ENCODE results near the gene TRIM60. TPM values are rescaled to one million over a fixed set of nuclear protein-coding genes. Genes with fewer than 3 reads are reported as not detected.

Gene TRIM60
- total and polyA plus RNA-seq, 2 experiments from 2014 or later: not detected

DNA sequence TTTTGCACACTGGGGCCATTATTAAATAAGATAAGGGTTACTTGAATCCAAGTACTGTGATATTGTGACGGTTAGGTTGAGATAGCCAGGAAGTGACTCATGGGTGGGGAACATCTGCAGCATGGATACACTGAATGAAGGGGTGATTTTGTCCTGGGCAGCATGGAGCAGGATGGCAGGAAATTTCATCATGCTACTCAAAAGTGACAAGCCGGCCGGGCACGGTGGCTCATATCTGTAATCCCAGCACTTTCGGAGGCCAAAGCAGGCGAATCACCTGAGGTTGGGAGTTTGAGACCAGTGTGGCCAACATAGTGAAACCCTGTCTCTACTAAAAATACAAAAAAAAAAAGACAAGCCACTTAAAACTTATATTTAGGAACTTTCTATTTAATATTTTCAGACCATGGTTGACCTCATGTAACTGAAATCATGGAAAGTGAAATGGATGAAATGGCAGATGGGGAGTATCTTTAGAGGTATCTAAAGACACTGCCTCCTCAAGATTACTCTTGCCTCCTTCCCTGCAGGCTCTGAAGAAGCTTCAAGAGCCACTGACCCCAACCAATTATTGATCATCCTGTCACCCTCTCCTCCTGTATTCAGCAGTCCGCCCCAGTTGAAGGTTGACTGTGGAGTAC is 3.9 kb upstream of the TRIM60 start:
- H3K4me3 Mint-ChIP-seq: no peak overlapping the region
- DNase-seq (ENCODE audit: low spot score): no peak
- no peaks in the 10 kb centered on the region for H3K4me1 ChIP-seq (ENCODE audit: insufficient read depth)
- H3K36me3 Mint-ChIP-seq (ENCODE audit: low read depth): no peaks in the 10 kb centered on the region
- H2AFZ ChIP-seq: peak overlapping the region; percentile 63; the same call in 1 of the 2 replicates
- H3K9me3 Mint-ChIP-seq: no peaks in the 10 kb centered on the region; the same call in 2 of the 3 replicates
- no peaks in the 10 kb centered on the region for H3K4me1 Mint-ChIP-seq
- TF ChIP-seq ZNF114 (CRISPR knock-in tag; IDR thresholded peaks at IDR 0.05): no peak
- no peak for TF ChIP-seq CREB1 (CRISPR knock-in tag; IDR thresholded peaks at IDR 0.05; ENCODE audit: low read depth)
- no peaks in the 10 kb centered on the region for H4K20me1 ChIP-seq (replicated peaks; ENCODE audit: insufficient read depth)
- H3K27ac ChIP-seq (ENCODE audit: low read depth): no peak overlapping the region
- no peak overlapping the region for H3K27ac Mint-ChIP-seq
- H3F3A ChIP-seq (replicated peaks; ENCODE audit: low read depth): no peaks in the 10 kb centered on the region
- ATAC-seq: no peak
- no peak overlapping the region for H3K4me2 ChIP-seq
- H3K4me3 ChIP-seq: no peak overlapping the region
- peaks cover 2% of the 10 kb centered on the region for H3K27me3 Mint-ChIP-seq (ENCODE audit: insufficient read depth, low read depth, poor library complexity)
- H3K36me3 ChIP-seq (ENCODE audit: insufficient read depth): no peaks in the 10 kb centered on the region
- H3K79me2 ChIP-seq (replicated peaks; ENCODE audit: insufficient read depth): no peaks in the 10 kb centered on the region
- H3K27me3 ChIP-seq (ENCODE audit: insufficient read depth): no peaks in the 10 kb centered on the region
- no peaks in the 10 kb centered on the region; the same call in 1 of the 2 replicates for H3K9me2 ChIP-seq (ENCODE audit: insufficient read depth)

DNA sequence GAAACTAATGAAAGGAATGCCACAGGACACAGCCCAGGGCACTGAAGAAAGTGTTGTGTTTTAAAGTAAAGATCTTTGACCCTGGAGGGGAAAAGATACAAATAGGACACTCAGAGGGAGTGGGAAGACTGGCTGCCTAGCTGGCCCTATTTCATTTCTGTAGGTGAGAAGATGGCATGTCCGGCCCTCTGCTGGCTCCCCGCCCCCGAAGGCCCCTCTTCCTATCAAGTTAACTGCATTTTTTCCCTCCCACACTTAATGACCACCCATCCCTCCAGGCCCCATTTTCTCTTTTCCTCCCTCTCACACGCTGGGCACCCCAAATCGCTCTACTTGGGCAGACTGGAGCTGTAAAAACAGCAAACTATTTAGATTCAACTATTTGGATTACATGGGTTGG is 16.4 kb downstream of the TRIM60 start:
- peaks cover 3% of the 10 kb centered on the region for H3K27me3 Mint-ChIP-seq (ENCODE audit: insufficient read depth, low read depth, poor library complexity)
- H3K27ac Mint-ChIP-seq: no peak overlapping the region
- H4K20me1 ChIP-seq (replicated peaks; ENCODE audit: insufficient read depth): no peaks in the 10 kb centered on the region
- H3K4me1 ChIP-seq (ENCODE audit: insufficient read depth): no peaks in the 10 kb centered on the region
- H3K4me3 ChIP-seq: no peak overlapping the region
- peak; percentile 21 for DNase-seq (ENCODE audit: low spot score)
- no peaks in the 10 kb centered on the region for H3K27me3 ChIP-seq (ENCODE audit: insufficient read depth)
- peaks cover 4% of the 10 kb centered on the region; the same call in 2 of the 3 replicates for H3K4me1 Mint-ChIP-seq
- H2AFZ ChIP-seq: peak overlapping the region; percentile 87
- no peak overlapping the region for H3K4me3 Mint-ChIP-seq
- peak; percentile 37; the same call in 2 of the 3 replicates for ATAC-seq
- H3K4me2 ChIP-seq: no peak overlapping the region
- no peaks in the 10 kb centered on the region for H3K36me3 ChIP-seq (ENCODE audit: insufficient read depth)
- no peaks in the 10 kb centered on the region for H3F3A ChIP-seq (replicated peaks; ENCODE audit: low read depth)
- no peaks in the 10 kb centered on the region for H3K36me3 Mint-ChIP-seq (ENCODE audit: low read depth)
- H3K27ac ChIP-seq (ENCODE audit: low read depth): no peak overlapping the region
- H3K79me2 ChIP-seq (replicated peaks; ENCODE audit: insufficient read depth): no peaks in the 10 kb centered on the region
- H3K9me3 Mint-ChIP-seq: no peaks in the 10 kb centered on the region
- no peaks in the 10 kb centered on the region for H3K9me2 ChIP-seq (ENCODE audit: insufficient read depth)
- TF ChIP-seq CREB1 (CRISPR knock-in tag; IDR thresholded peaks at IDR 0.05; ENCODE audit: low read depth) (no peak), POLR2AphosphoS5 (IDR thresholded peaks at IDR 0.05; ENCODE audit: low read depth) (no peak), ZNF114 (CRISPR knock-in tag; IDR thresholded peaks at IDR 0.05) (no peak), JUNB (IDR thresholded peaks at IDR 0.05; ENCODE audit: unreplicated experiment) (no peak), ZNF331 (CRISPR knock-in tag; IDR thresholded peaks at IDR 0.05; ENCODE audit: low read depth) (no peak), EZH2 (IDR thresholded peaks at IDR 0.05; ENCODE audit: low read depth, unreplicated experiment) (no peak), EZH2phosphoT487 (IDR thresholded peaks at IDR 0.05; ENCODE audit: unreplicated experiment) (no peak)
- TF ChIP-seq, protein P1, sequence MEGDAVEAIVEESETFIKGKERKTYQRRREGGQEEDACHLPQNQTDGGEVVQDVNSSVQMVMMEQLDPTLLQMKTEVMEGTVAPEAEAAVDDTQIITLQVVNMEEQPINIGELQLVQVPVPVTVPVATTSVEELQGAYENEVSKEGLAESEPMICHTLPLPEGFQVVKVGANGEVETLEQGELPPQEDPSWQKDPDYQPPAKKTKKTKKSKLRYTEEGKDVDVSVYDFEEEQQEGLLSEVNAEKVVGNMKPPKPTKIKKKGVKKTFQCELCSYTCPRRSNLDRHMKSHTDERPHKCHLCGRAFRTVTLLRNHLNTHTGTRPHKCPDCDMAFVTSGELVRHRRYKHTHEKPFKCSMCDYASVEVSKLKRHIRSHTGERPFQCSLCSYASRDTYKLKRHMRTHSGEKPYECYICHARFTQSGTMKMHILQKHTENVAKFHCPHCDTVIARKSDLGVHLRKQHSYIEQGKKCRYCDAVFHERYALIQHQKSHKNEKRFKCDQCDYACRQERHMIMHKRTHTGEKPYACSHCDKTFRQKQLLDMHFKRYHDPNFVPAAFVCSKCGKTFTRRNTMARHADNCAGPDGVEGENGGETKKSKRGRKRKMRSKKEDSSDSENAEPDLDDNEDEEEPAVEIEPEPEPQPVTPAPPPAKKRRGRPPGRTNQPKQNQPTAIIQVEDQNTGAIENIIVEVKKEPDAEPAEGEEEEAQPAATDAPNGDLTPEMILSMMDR (conservative IDR thresholded peaks at IDR 0.05; ENCODE audit: low read depth in 2 of 2): no peak
- TF ChIP-seq, protein P2, sequence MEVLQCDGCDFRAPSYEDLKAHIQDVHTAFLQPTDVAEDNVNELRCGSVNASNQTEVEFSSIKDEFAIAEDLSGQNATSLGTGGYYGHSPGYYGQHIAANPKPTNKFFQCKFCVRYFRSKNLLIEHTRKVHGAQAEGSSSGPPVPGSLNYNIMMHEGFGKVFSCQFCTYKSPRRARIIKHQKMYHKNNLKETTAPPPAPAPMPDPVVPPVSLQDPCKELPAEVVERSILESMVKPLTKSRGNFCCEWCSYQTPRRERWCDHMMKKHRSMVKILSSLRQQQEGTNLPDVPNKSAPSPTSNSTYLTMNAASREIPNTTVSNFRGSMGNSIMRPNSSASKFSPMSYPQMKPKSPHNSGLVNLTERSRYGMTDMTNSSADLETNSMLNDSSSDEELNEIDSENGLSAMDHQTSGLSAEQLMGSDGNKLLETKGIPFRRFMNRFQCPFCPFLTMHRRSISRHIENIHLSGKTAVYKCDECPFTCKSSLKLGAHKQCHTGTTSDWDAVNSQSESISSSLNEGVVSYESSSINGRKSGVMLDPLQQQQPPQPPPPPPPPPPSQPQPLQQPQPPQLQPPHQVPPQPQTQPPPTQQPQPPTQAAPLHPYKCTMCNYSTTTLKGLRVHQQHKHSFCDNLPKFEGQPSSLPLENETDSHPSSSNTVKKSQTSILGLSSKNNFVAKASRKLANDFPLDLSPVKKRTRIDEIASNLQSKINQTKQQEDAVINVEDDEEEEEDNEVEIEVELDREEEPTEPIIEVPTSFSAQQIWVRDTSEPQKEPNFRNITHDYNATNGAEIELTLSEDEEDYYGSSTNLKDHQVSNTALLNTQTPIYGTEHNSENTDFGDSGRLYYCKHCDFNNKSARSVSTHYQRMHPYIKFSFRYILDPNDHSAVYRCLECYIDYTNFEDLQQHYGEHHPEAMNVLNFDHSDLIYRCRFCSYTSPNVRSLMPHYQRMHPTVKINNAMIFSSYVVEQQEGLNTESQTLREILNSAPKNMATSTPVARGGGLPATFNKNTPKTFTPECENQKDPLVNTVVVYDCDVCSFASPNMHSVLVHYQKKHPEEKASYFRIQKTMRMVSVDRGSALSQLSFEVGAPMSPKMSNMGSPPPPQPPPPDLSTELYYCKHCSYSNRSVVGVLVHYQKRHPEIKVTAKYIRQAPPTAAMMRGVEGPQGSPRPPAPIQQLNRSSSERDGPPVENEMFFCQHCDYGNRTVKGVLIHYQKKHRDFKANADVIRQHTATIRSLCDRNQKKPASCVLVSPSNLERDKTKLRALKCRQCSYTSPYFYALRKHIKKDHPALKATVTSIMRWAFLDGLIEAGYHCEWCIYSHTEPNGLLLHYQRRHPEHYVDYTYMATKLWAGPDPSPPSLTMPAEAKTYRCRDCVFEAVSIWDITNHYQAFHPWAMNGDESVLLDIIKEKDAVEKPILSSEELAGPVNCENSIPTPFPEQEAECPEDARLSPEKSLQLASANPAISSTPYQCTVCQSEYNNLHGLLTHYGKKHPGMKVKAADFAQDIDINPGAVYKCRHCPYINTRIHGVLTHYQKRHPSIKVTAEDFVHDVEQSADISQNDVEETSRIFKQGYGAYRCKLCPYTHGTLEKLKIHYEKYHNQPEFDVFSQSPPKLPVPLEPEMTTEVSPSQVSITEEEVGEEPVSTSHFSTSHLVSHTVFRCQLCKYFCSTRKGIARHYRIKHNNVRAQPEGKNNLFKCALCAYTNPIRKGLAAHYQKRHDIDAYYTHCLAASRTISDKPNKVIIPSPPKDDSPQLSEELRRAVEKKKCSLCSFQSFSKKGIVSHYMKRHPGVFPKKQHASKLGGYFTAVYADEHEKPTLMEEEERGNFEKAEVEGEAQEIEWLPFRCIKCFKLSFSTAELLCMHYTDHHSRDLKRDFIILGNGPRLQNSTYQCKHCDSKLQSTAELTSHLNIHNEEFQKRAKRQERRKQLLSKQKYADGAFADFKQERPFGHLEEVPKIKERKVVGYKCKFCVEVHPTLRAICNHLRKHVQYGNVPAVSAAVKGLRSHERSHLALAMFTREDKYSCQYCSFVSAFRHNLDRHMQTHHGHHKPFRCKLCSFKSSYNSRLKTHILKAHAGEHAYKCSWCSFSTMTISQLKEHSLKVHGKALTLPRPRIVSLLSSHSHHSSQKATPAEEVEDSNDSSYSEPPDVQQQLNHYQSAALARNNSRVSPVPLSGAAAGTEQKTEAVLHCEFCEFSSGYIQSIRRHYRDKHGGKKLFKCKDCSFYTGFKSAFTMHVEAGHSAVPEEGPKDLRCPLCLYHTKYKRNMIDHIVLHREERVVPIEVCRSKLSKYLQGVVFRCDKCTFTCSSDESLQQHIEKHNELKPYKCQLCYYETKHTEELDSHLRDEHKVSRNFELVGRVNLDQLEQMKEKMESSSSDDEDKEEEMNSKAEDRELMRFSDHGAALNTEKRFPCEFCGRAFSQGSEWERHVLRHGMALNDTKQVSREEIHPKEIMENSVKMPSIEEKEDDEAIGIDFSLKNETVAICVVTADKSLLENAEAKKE (CRISPR knock-in tag; IDR thresholded peaks at IDR 0.05): no peak
- TF ChIP-seq, protein P3, sequence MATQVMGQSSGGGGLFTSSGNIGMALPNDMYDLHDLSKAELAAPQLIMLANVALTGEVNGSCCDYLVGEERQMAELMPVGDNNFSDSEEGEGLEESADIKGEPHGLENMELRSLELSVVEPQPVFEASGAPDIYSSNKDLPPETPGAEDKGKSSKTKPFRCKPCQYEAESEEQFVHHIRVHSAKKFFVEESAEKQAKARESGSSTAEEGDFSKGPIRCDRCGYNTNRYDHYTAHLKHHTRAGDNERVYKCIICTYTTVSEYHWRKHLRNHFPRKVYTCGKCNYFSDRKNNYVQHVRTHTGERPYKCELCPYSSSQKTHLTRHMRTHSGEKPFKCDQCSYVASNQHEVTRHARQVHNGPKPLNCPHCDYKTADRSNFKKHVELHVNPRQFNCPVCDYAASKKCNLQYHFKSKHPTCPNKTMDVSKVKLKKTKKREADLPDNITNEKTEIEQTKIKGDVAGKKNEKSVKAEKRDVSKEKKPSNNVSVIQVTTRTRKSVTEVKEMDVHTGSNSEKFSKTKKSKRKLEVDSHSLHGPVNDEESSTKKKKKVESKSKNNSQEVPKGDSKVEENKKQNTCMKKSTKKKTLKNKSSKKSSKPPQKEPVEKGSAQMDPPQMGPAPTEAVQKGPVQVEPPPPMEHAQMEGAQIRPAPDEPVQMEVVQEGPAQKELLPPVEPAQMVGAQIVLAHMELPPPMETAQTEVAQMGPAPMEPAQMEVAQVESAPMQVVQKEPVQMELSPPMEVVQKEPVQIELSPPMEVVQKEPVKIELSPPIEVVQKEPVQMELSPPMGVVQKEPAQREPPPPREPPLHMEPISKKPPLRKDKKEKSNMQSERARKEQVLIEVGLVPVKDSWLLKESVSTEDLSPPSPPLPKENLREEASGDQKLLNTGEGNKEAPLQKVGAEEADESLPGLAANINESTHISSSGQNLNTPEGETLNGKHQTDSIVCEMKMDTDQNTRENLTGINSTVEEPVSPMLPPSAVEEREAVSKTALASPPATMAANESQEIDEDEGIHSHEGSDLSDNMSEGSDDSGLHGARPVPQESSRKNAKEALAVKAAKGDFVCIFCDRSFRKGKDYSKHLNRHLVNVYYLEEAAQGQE (IDR thresholded peaks at IDR 0.05; ENCODE audit: unreplicated experiment): no peak
